ENCODE measurements around the gene LSM8.

LSM8 gene

DNA sequence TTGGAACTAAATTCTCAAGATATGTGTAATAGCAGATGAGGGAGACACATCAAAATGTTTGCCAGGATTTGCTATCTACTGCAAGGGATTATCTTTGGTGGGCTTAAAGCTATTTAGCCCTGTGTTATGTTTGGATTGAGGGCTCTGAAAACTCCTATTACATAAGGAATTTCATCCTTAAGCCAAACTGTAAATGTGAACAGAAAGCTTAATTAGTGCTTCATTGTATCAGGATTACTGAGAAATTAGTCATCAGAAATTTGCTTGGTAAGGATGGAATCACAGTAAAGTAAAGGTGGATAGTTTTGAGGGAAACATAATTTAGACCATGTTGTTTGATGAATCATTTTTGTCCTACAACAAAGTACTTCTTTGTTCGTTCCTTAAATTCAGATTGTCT, 48.9 kb downstream of the LSM8 start:
- H3K36me3 ChIP-seq (ENCODE audit: control insufficient read depth in 2 of 2, insufficient read depth in 1 of 2, low read length in 2 of 2), result no peaks in the 10 kb centered on the region
- no peak overlapping the region for H3K27ac ChIP-seq (ENCODE audit: extremely low read depth, low read depth, low read length)
- no peaks in the 10 kb centered on the region for H3K9me3 ChIP-seq (ENCODE audit: control insufficient read depth, insufficient read depth, low read depth, low read length)
- no peaks in the 10 kb centered on the region for H3K4me1 ChIP-seq (ENCODE audit: control insufficient read depth, insufficient read depth, low read length)
- CTCF ChIA-PET, result interaction anchor here (0.6 kb wide), 1 partner anchor 50 kb away, joined by 4 read pairs; no protein-coding TSS in a partner anchor
- TF ChIP-seq KLF7 (tag by site-specific recombination; IDR thresholded peaks at IDR 0.05; ENCODE audit: borderline replicate concordance) (no peak), HOXD13 (CRISPR knock-in tag; IDR thresholded peaks at IDR 0.05; ENCODE audit: borderline replicate concordance) (no peak), ZNF473 (tag by site-specific recombination; IDR thresholded peaks at IDR 0.05) (no peak), GLIS1 (tag by site-specific recombination; IDR thresholded peaks at IDR 0.05) (no peak)
- TF ChIP-seq, protein P1, sequence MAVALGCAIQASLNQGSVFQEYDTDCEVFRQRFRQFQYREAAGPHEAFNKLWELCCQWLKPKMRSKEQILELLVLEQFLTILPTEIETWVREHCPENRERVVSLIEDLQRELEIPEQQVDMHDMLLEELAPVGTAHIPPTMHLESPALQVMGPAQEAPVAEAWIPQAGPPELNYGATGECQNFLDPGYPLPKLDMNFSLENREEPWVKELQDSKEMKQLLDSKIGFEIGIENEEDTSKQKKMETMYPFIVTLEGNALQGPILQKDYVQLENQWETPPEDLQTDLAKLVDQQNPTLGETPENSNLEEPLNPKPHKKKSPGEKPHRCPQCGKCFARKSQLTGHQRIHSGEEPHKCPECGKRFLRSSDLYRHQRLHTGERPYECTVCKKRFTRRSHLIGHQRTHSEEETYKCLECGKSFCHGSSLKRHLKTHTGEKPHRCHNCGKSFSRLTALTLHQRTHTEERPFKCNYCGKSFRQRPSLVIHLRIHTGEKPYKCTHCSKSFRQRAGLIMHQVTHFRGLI (tag by site-specific recombination; IDR thresholded peaks at IDR 0.05), result no peak
- TF ChIP-seq, protein P2, sequence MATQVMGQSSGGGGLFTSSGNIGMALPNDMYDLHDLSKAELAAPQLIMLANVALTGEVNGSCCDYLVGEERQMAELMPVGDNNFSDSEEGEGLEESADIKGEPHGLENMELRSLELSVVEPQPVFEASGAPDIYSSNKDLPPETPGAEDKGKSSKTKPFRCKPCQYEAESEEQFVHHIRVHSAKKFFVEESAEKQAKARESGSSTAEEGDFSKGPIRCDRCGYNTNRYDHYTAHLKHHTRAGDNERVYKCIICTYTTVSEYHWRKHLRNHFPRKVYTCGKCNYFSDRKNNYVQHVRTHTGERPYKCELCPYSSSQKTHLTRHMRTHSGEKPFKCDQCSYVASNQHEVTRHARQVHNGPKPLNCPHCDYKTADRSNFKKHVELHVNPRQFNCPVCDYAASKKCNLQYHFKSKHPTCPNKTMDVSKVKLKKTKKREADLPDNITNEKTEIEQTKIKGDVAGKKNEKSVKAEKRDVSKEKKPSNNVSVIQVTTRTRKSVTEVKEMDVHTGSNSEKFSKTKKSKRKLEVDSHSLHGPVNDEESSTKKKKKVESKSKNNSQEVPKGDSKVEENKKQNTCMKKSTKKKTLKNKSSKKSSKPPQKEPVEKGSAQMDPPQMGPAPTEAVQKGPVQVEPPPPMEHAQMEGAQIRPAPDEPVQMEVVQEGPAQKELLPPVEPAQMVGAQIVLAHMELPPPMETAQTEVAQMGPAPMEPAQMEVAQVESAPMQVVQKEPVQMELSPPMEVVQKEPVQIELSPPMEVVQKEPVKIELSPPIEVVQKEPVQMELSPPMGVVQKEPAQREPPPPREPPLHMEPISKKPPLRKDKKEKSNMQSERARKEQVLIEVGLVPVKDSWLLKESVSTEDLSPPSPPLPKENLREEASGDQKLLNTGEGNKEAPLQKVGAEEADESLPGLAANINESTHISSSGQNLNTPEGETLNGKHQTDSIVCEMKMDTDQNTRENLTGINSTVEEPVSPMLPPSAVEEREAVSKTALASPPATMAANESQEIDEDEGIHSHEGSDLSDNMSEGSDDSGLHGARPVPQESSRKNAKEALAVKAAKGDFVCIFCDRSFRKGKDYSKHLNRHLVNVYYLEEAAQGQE (tag by site-specific recombination; IDR thresholded peaks at IDR 0.05), result no peak
- no peak overlapping the region for H3K4me3 ChIP-seq (ENCODE audit: low read depth, low read length)
- POLR2A ChIA-PET, result no interaction called here

DNA sequence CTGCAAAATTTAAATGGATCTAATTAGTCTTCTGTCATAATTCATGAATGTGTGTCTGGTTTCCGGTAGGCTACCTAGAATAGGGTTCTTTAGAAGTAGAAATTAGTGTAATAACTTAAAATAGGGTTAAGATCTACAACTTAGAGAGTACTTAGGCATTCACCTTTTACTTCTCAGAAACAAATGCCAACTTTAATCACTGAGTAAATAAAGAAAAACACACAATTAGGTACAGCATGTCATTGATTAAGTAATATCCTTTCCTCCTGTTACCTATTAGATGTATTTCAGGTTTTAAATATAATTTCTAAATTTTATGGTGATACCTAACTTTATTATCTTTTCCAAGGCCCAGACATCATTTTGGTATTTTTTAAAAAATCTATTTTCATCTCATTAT, 49.8 kb downstream of the LSM8 start:
- CTCF ChIA-PET, result no interaction called here
- no peak overlapping the region for H3K27ac ChIP-seq (ENCODE audit: extremely low read depth, low read depth, low read length)
- no peaks in the 10 kb centered on the region for H3K9me3 ChIP-seq (ENCODE audit: control insufficient read depth, insufficient read depth, low read depth, low read length)
- H3K4me3 ChIP-seq (ENCODE audit: low read depth, low read length), result no peak overlapping the region
- H3K36me3 ChIP-seq (ENCODE audit: control insufficient read depth in 2 of 2, insufficient read depth in 1 of 2, low read length in 2 of 2), result no peaks in the 10 kb centered on the region
- no peaks in the 10 kb centered on the region for H3K4me1 ChIP-seq (ENCODE audit: control insufficient read depth, insufficient read depth, low read length)
- POLR2A ChIA-PET, result no interaction called here
- TF ChIP-seq ZNF544 (tag by site-specific recombination; IDR thresholded peaks at IDR 0.05) (no peak), ZNF169 (tag by site-specific recombination; IDR thresholded peaks at IDR 0.05) (no peak), ZNF585B (tag by site-specific recombination; IDR thresholded peaks at IDR 0.05) (no peak), ZNF132 (tag by site-specific recombination; IDR thresholded peaks at IDR 0.05; ENCODE audit: borderline replicate concordance) (no peak), ZNF555 (tag by site-specific recombination; conservative IDR thresholded peaks at IDR 0.05) (no peak), WT1 (tag by site-specific recombination; IDR thresholded peaks at IDR 0.05) (no peak), PRDM4 (tag by site-specific recombination; IDR thresholded peaks at IDR 0.05) (no peak), ZNF660 (tag by site-specific recombination; IDR thresholded peaks at IDR 0.05) (no peak), ZNF248 (tag by site-specific recombination; IDR thresholded peaks at IDR 0.05) (no peak), PATZ1 (tag by site-specific recombination; IDR thresholded peaks at IDR 0.05) (no peak), ZNF202 (tag by site-specific recombination; IDR thresholded peaks at IDR 0.05; ENCODE audit: borderline replicate concordance) (no peak), ZNF48 (tag by site-specific recombination; IDR thresholded peaks at IDR 0.05) (no peak), BCL11A (tag by site-specific recombination; IDR thresholded peaks at IDR 0.05; ENCODE audit: low read depth) (no peak), ZNF266 (tag by site-specific recombination; IDR thresholded peaks at IDR 0.05; ENCODE audit: low read depth) (no peak), ZIC2 (tag by site-specific recombination; IDR thresholded peaks at IDR 0.05) (no peak), ZNF776 (tag by site-specific recombination; IDR thresholded peaks at IDR 0.05; ENCODE audit: borderline replicate concordance) (no peak), KLF8 (tag by site-specific recombination; IDR thresholded peaks at IDR 0.05) (no peak)
- TF ChIP-seq, protein P3, sequence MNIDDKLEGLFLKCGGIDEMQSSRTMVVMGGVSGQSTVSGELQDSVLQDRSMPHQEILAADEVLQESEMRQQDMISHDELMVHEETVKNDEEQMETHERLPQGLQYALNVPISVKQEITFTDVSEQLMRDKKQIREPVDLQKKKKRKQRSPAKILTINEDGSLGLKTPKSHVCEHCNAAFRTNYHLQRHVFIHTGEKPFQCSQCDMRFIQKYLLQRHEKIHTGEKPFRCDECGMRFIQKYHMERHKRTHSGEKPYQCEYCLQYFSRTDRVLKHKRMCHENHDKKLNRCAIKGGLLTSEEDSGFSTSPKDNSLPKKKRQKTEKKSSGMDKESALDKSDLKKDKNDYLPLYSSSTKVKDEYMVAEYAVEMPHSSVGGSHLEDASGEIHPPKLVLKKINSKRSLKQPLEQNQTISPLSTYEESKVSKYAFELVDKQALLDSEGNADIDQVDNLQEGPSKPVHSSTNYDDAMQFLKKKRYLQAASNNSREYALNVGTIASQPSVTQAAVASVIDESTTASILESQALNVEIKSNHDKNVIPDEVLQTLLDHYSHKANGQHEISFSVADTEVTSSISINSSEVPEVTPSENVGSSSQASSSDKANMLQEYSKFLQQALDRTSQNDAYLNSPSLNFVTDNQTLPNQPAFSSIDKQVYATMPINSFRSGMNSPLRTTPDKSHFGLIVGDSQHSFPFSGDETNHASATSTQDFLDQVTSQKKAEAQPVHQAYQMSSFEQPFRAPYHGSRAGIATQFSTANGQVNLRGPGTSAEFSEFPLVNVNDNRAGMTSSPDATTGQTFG (tag by site-specific recombination; IDR thresholded peaks at IDR 0.05; ENCODE audit: borderline replicate concordance), result no peak
